HEK293T (cell line): Measurements from ENCODE around the gene RBPMS2.

ENCODE experiments used
- ARNT ChIP-seq: fragments of 450-650 bp; IDR thresholded peaks from 2 replicates; pipeline ENCODE4 v1.6.1; 2017; ENCODE audit warnings: mild to moderate bottlenecking
- BHLHE40 ChIP-seq: fragments of 450-650 bp; IDR thresholded peaks from 2 replicates; pipeline ENCODE4 v1.6.1; 2016; ENCODE audit warnings: mild to moderate bottlenecking, moderate library complexity, borderline replicate concordance
- CTBP1 ChIP-seq: fragments of 450-650 bp; IDR thresholded peaks from 2 replicates; pipeline ENCODE4 v1.6.1; 2016; ENCODE audit warnings: borderline replicate concordance
- ELF4 ChIP-seq: fragments of 450-650 bp; IDR thresholded peaks from 2 replicates; pipeline ENCODE4 v1.6.1; 2017; ENCODE audit warnings: antibody characterized with exemption
- FOXK2 ChIP-seq: fragments of 450-650 bp; IDR thresholded peaks from 2 replicates; pipeline ENCODE4 v1.6.1; 2016; ENCODE audit warnings: mild to moderate bottlenecking
- FOXM1 ChIP-seq: fragments of 450-650 bp; IDR thresholded peaks from 2 replicates; pipeline ENCODE4 v1.6.1; 2017; ENCODE audit warnings: mild to moderate bottlenecking, borderline replicate concordance
- HDGF ChIP-seq: fragments of 450-650 bp; IDR thresholded peaks from 2 replicates; pipeline ENCODE4 v1.6.1; 2017; ENCODE audit warnings: antibody characterized with exemption, borderline replicate concordance
- NFRKB ChIP-seq: fragments of 450-650 bp; IDR thresholded peaks from 2 replicates; pipeline ENCODE4 v1.6.1; 2016; ENCODE audit warnings: mild to moderate bottlenecking, moderate library complexity
- SP1 ChIP-seq: fragments of 450-650 bp; IDR thresholded peaks from 2 replicates; pipeline ENCODE4 v1.6.1; 2017
- SUZ12 ChIP-seq: fragments of 450-650 bp; IDR thresholded peaks from 2 replicates; pipeline ENCODE4 v1.6.1; 2016; ENCODE audit warnings: mild to moderate bottlenecking
- TARDBP ChIP-seq: fragments of 450-650 bp; IDR thresholded peaks from 2 replicates; pipeline ENCODE4 v1.6.1; 2016

DNA sequence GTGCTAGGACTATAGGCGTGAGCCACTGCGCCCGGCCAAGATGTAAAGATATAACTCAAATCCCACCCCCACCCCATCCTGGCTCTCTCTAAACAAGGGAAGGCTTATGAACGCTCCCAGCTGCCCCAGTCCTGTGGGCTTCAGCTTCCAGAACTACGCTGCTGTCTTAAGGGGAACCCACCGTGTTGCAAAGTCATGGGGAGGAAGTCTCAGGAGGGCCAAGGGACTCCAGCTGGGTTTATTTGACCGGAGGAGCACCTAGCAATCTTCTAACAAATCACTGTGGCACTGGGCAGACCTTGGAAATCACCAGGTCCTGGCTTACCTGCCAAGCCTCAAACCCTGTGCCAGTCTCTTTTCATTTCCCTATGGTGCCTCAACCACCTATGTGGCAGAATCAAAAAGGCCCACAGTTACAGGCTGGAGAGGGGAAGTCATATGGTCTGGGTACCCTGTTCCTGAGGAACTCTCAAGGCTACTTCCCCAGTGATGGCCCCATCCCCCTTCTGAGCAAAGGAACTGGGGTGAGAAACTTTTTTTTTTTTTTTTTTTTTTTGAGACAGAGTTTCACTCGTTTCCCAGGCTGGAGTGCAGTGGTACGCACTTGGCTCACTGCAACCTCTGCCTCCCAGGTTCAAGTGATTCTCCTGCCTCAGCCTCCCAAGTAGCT is 83.4 kb downstream of the RBPMS2 start:
- TF ChIP-seq NFRKB (no peak), HDGF (no peak), CTBP1 (no peak), BHLHE40 (no peak), TARDBP (no peak), FOXM1 (no peak), FOXK2 (no peak), ARNT (no peak), SP1 (no peak), ELF4 (no peak), SUZ12 (no peak)
